ENCODE data around the gene BSG. TPM values are rescaled to one million over a fixed set of nuclear protein-coding genes. Genes with fewer than 3 reads are reported as not detected.

Gene BSG
- total RNA-seq, 1 experiment from 2014 or later = 354 TPM

- H3K9me3 Mint-ChIP-seq (ENCODE audit: low read depth, unreplicated experiment) = no peaks in the 10 kb centered on the region
- intact Hi-C loops (cut with micrococcal nuclease; ENCODE audit: unreplicated experiment) = no loop called here
These were observed 1.3 kb upstream of the BSG start for GRCh38 chr19:570937-571565.

GRCh38 chr19:571566-571974 lies 826 bp upstream of the BSG start:
- peak; percentile 22 for DNase-seq
- Mint-ChIP-seq H3K4me3 (ENCODE audit: low read depth, unreplicated experiment) (peak overlapping the region; percentile 96), H3K27me3 (ENCODE audit: unreplicated experiment) (no peaks in the 10 kb centered on the region), H3K4me1 (ENCODE audit: low read depth, unreplicated experiment) (peaks cover 16% of the 10 kb centered on the region), H3K27ac (ENCODE audit: unreplicated experiment) (peak overlapping the region; percentile 98), H3K9me3 (ENCODE audit: low read depth, unreplicated experiment) (no peaks in the 10 kb centered on the region), H3K36me3 (ENCODE audit: insufficient read depth, unreplicated experiment) (peaks cover 40% of the 10 kb centered on the region)
- no peak for TF ChIP-seq CTCF (IDR thresholded peaks at IDR 0.05; ENCODE audit: unreplicated experiment)
- intact Hi-C loops (cut with micrococcal nuclease; ENCODE audit: unreplicated experiment) = no loop called here
- CTCF ChIA-PET = no interaction called here
- BruUV-seq (replicated peaks) = no TSS peak

More at GRCh38 chr19:570937-571565, 1.3 kb upstream of the BSG start:
- peak; percentile 49 for DNase-seq
- CTCF ChIA-PET = no interaction called here
- Mint-ChIP-seq H3K27me3 (ENCODE audit: unreplicated experiment) (no peaks in the 10 kb centered on the region), H3K36me3 (ENCODE audit: insufficient read depth, unreplicated experiment) (peaks cover 37% of the 10 kb centered on the region), H3K4me1 (ENCODE audit: low read depth, unreplicated experiment) (peaks cover 16% of the 10 kb centered on the region), H3K4me3 (ENCODE audit: low read depth, unreplicated experiment) (peak overlapping the region; percentile 96), H3K27ac (ENCODE audit: unreplicated experiment) (peak overlapping the region; percentile 98)
- no peak for TF ChIP-seq CTCF (IDR thresholded peaks at IDR 0.05; ENCODE audit: unreplicated experiment)
- no TSS peak for BruUV-seq (replicated peaks)

- H3K9me3 Mint-ChIP-seq (ENCODE audit: low read depth, unreplicated experiment) = no peaks in the 10 kb centered on the region
- TSS peak; percentile 38 for BruUV-seq (replicated peaks)
- H3K4me1 Mint-ChIP-seq (ENCODE audit: low read depth, unreplicated experiment) = peaks cover 16% of the 10 kb centered on the region
- H3K27ac Mint-ChIP-seq (ENCODE audit: unreplicated experiment) = peak overlapping the region; percentile 98
- H3K4me3 Mint-ChIP-seq (ENCODE audit: low read depth, unreplicated experiment) = peak overlapping the region; percentile 96
- CTCF ChIA-PET = interaction anchor here (0.6 kb wide), 1 partner anchor 1174 kb away, joined by 3 read pairs; no protein-coding TSS in a partner anchor
- intact Hi-C loops (cut with micrococcal nuclease; ENCODE audit: unreplicated experiment) = no loop called here
- peaks cover 43% of the 10 kb centered on the region for H3K36me3 Mint-ChIP-seq (ENCODE audit: insufficient read depth, unreplicated experiment)
- no peak for TF ChIP-seq CTCF (IDR thresholded peaks at IDR 0.05; ENCODE audit: unreplicated experiment)
- peak; percentile 39 for DNase-seq
- no peaks in the 10 kb centered on the region for H3K27me3 Mint-ChIP-seq (ENCODE audit: unreplicated experiment)
These were observed 535 bp downstream of the BSG start for GRCh38 chr19:572743-573518.

- intact Hi-C loops (cut with micrococcal nuclease; ENCODE audit: unreplicated experiment) = no loop called here
- Mint-ChIP-seq H3K4me3 (ENCODE audit: low read depth, unreplicated experiment) (peak overlapping the region; percentile 96), H3K4me1 (ENCODE audit: low read depth, unreplicated experiment) (peaks cover 16% of the 10 kb centered on the region)
These were observed 1.1 kb downstream of the BSG start for GRCh38 chr19:573519-573825.

More at GRCh38 chr19:573519-573825, 1.1 kb downstream of the BSG start:
- Mint-ChIP-seq H3K9me3 (ENCODE audit: low read depth, unreplicated experiment) (no peaks in the 10 kb centered on the region), H3K27me3 (ENCODE audit: unreplicated experiment) (no peaks in the 10 kb centered on the region), H3K36me3 (ENCODE audit: insufficient read depth, unreplicated experiment) (peaks cover 43% of the 10 kb centered on the region), H3K27ac (ENCODE audit: unreplicated experiment) (peak overlapping the region; percentile 64)
- DNase-seq = no peak
- CTCF ChIA-PET = no interaction called here
- BruUV-seq (replicated peaks) = no TSS peak
- no peak for TF ChIP-seq CTCF (IDR thresholded peaks at IDR 0.05; ENCODE audit: unreplicated experiment)

Data from Calu3 (cell line).